ENCODE measurements around the gene TGFB3.
"Not testable (repeated sequence)": the region's sequence is repeated elsewhere in the genome, so short reads cannot be mapped to it uniquely, and the experiment has no call there.

TGFB3 gene

GRCh38 chr14:75981426-75982265 is at the start of gene TGFB3:
Gene TGFB3 (minus strand): TSS chr14:75981995. CDS start chr14:75980893, 1,102 bp downstream.
- Histone ChIP-seq H3K4me1 (ENCODE audit: insufficient read depth, low read length) (peaks cover 8% of the 10 kb centered on the region; the same call in 1 of the 2 replicates), H3K27me3 (ENCODE audit: insufficient read depth, low read length) (peaks cover 46% of the 10 kb centered on the region), H3K36me3 (ENCODE audit: insufficient read depth, low read depth, low read length) (no peaks in the 10 kb centered on the region), H3K9ac (ENCODE audit: low read depth, low read length) (peak within 1 kb of the TSS; percentile 29; the same call in 1 of the 2 replicates), H3K4me3 (ENCODE audit: low read length) (peak within 1 kb of the TSS; percentile 83), H3K27ac (ENCODE audit: low read length) (no peak within 1 kb of the TSS), H3K9me3 (ENCODE audit: insufficient read depth, low read depth, low read length) (no peaks in the 10 kb centered on the region)

- Histone ChIP-seq H3K27ac (ENCODE audit: low read length) (no peak overlapping the region), H3K9me3 (ENCODE audit: insufficient read depth, low read depth, low read length) (no peaks in the 10 kb centered on the region), H3K9ac (ENCODE audit: low read depth, low read length) (no peak overlapping the region), H3K4me3 (ENCODE audit: low read length) (no peak overlapping the region), H3K4me1 (ENCODE audit: insufficient read depth, low read length) (peaks cover 13% of the 10 kb centered on the region), H3K27me3 (ENCODE audit: insufficient read depth, low read length) (no peaks in the 10 kb centered on the region), H3K36me3 (ENCODE audit: insufficient read depth, low read depth, low read length) (no peaks in the 10 kb centered on the region)
Observed at GRCh38 chr14:76024211-76024907, 42.6 kb upstream of the TGFB3 start.

GRCh38 chr14:76023757-76024156 is 42.0 kb upstream of the TGFB3 start:
- no peaks in the 10 kb centered on the region for H3K36me3 ChIP-seq (ENCODE audit: insufficient read depth, low read depth, low read length)
- no peak overlapping the region for H3K9ac ChIP-seq (ENCODE audit: low read depth, low read length)
- H3K27me3 ChIP-seq (ENCODE audit: insufficient read depth, low read length), result no peaks in the 10 kb centered on the region
- H3K27ac ChIP-seq (ENCODE audit: low read length), result no peak overlapping the region
- H3K4me1 ChIP-seq (ENCODE audit: insufficient read depth, low read length), result peaks cover 13% of the 10 kb centered on the region
- no peak overlapping the region for H3K4me3 ChIP-seq (ENCODE audit: low read length)
- H3K9me3 ChIP-seq (ENCODE audit: insufficient read depth, low read depth, low read length), result no peaks in the 10 kb centered on the region

GRCh38 chr14:76022991-76023390 is 41.2 kb upstream of the TGFB3 start:
- Histone ChIP-seq H3K4me1 (ENCODE audit: insufficient read depth, low read length) (peaks cover 13% of the 10 kb centered on the region), H3K9me3 (ENCODE audit: insufficient read depth, low read depth, low read length) (no peaks in the 10 kb centered on the region), H3K27me3 (ENCODE audit: insufficient read depth, low read length) (no peaks in the 10 kb centered on the region), H3K9ac (ENCODE audit: low read depth, low read length) (no peak overlapping the region), H3K4me3 (ENCODE audit: low read length) (no peak overlapping the region), H3K27ac (ENCODE audit: low read length) (no peak overlapping the region), H3K36me3 (ENCODE audit: insufficient read depth, low read depth, low read length) (no peaks in the 10 kb centered on the region)

GRCh38 chr14:76019676-76020075 is 37.9 kb upstream of the TGFB3 start:
- Histone ChIP-seq H3K27ac (ENCODE audit: low read length) (no peak overlapping the region), H3K9me3 (ENCODE audit: insufficient read depth, low read depth, low read length) (no peaks in the 10 kb centered on the region), H3K9ac (ENCODE audit: low read depth, low read length) (no peak overlapping the region), H3K4me3 (ENCODE audit: low read length) (no peak overlapping the region), H3K4me1 (ENCODE audit: insufficient read depth, low read length) (peaks cover 13% of the 10 kb centered on the region), H3K27me3 (ENCODE audit: insufficient read depth, low read length) (no peaks in the 10 kb centered on the region), H3K36me3 (ENCODE audit: insufficient read depth, low read depth, low read length) (no peaks in the 10 kb centered on the region)

- Histone ChIP-seq H3K4me3 (ENCODE audit: low read length) (no peak overlapping the region), H3K36me3 (ENCODE audit: insufficient read depth, low read depth, low read length) (no peaks in the 10 kb centered on the region), H3K9me3 (ENCODE audit: insufficient read depth, low read depth, low read length) (no peaks in the 10 kb centered on the region), H3K27ac (ENCODE audit: low read length) (no peak overlapping the region), H3K4me1 (ENCODE audit: insufficient read depth, low read length) (peaks cover 3% of the 10 kb centered on the region), H3K27me3 (ENCODE audit: insufficient read depth, low read length) (no peaks in the 10 kb centered on the region), H3K9ac (ENCODE audit: low read depth, low read length) (no peak overlapping the region)
Observed at GRCh38 chr14:76015668-76016067, 33.9 kb upstream of the TGFB3 start.

- H3K9ac ChIP-seq (ENCODE audit: low read depth, low read length), result no peak overlapping the region
- no peak overlapping the region for H3K4me3 ChIP-seq (ENCODE audit: low read length)
Observed at GRCh38 chr14:76015191-76015590, 33.4 kb upstream of the TGFB3 start.

GRCh38 chr14:76012354-76012753 is 30.6 kb upstream of the TGFB3 start:
- H3K4me1 ChIP-seq (ENCODE audit: insufficient read depth, low read length), result peaks cover 3% of the 10 kb centered on the region
- 0 out of 2 replicates have a peak, but pooled peaks cover 4% of the 10 kb centered on the region for H3K36me3 ChIP-seq (ENCODE audit: insufficient read depth, low read depth, low read length)

More at GRCh38 chr14:76015191-76015590, 33.4 kb upstream of the TGFB3 start:
- no peak overlapping the region for H3K27ac ChIP-seq (ENCODE audit: low read length)
- H3K9me3 ChIP-seq (ENCODE audit: insufficient read depth, low read depth, low read length), result no peaks in the 10 kb centered on the region
- H3K36me3 ChIP-seq (ENCODE audit: insufficient read depth, low read depth, low read length), result no peaks in the 10 kb centered on the region
- H3K4me1 ChIP-seq (ENCODE audit: insufficient read depth, low read length), result peaks cover 3% of the 10 kb centered on the region
- H3K27me3 ChIP-seq (ENCODE audit: insufficient read depth, low read length), result no peaks in the 10 kb centered on the region

GRCh38 chr14:76011930-76012329 is 30.1 kb upstream of the TGFB3 start:
- H3K36me3 ChIP-seq (ENCODE audit: insufficient read depth, low read depth, low read length), result 0 out of 2 replicates have a peak, but pooled peaks cover 4% of the 10 kb centered on the region
- no peak overlapping the region for H3K9ac ChIP-seq (ENCODE audit: low read depth, low read length)
- no peaks in the 10 kb centered on the region for H3K9me3 ChIP-seq (ENCODE audit: insufficient read depth, low read depth, low read length)
- no peaks in the 10 kb centered on the region for H3K27me3 ChIP-seq (ENCODE audit: insufficient read depth, low read length)
- no peak overlapping the region for H3K27ac ChIP-seq (ENCODE audit: low read length)
- H3K4me1 ChIP-seq (ENCODE audit: insufficient read depth, low read length), result peaks cover 3% of the 10 kb centered on the region
- H3K4me3 ChIP-seq (ENCODE audit: low read length), result no peak overlapping the region

More at GRCh38 chr14:76012354-76012753, 30.6 kb upstream of the TGFB3 start:
- Histone ChIP-seq H3K27me3 (ENCODE audit: insufficient read depth, low read length) (no peaks in the 10 kb centered on the region), H3K4me3 (ENCODE audit: low read length) (no peak overlapping the region), H3K27ac (ENCODE audit: low read length) (no peak overlapping the region), H3K9me3 (ENCODE audit: insufficient read depth, low read depth, low read length) (no peaks in the 10 kb centered on the region), H3K9ac (ENCODE audit: low read depth, low read length) (no peak overlapping the region)

- not testable (repeated sequence) for H3K4me3 ChIP-seq (ENCODE audit: low read length); H3K27me3 ChIP-seq (ENCODE audit: insufficient read depth, low read length); H3K9ac ChIP-seq (ENCODE audit: low read depth, low read length); H3K27ac ChIP-seq (ENCODE audit: low read length); H3K4me1 ChIP-seq (ENCODE audit: insufficient read depth, low read length); H3K9me3 ChIP-seq (ENCODE audit: insufficient read depth, low read depth, low read length)
- peaks cover 21% of the 10 kb centered on the region; the same call in 1 of the 2 replicates for H3K36me3 ChIP-seq (ENCODE audit: insufficient read depth, low read depth, low read length)
Observed at GRCh38 chr14:76009627-76010026, 27.8 kb upstream of the TGFB3 start.

GRCh38 chr14:76007852-76008251 is 26.1 kb upstream of the TGFB3 start:
- Histone ChIP-seq H3K4me1 (ENCODE audit: insufficient read depth, low read length) (peaks cover 3% of the 10 kb centered on the region), H3K36me3 (ENCODE audit: insufficient read depth, low read depth, low read length) (peaks cover 25% of the 10 kb centered on the region; the same call in 1 of the 2 replicates), H3K27ac (ENCODE audit: low read length) (no peak overlapping the region), H3K27me3 (ENCODE audit: insufficient read depth, low read length) (no peaks in the 10 kb centered on the region), H3K9ac (ENCODE audit: low read depth, low read length) (no peak overlapping the region), H3K4me3 (ENCODE audit: low read length) (no peak overlapping the region), H3K9me3 (ENCODE audit: insufficient read depth, low read depth, low read length) (peaks cover 10% of the 10 kb centered on the region; the same call in 1 of the 2 replicates)

All from iPS-20b (cell line).